ENCODE data around the gene MED29. TPM values are rescaled to one million over a fixed set of nuclear protein-coding genes. Genes with fewer than 3 reads are reported as not detected.

Gene MED29
- total and polyA plus RNA-seq, 8 donors: 6.4 to 91.0 (median 21.3) TPM

DNA sequence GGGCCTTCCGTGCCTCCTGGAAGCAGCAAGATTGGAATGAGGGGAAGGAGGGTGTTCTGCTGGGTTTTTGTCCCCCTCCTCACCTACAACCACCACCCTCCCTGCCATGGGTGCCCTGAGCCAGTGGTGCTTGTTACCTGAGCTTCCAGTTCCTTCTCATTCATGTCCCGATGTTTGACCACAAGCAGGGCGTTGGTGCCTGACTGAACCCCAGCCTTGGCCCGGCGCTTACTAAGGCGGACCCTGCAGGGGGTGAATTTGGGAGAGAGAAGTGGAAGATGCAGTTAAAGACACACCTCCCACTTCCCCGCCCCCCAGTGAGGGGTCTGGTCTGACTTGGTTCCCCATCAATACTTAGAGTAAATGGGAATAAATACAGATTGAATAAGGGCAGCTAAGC is 4.6 kb upstream of the MED29 start:
- Histone ChIP-seq H3K36me3 (peaks cover 65 to 82% (median 82%) of the 10 kb centered on the region in 4 donors), H3K4me3 (no peak overlapping the region), H3K27me3 (no peaks in the 10 kb centered on the region), H3K27ac (no peak overlapping the region), H3K4me1 (peaks cover 10 to 26% (median 22%) of the 10 kb centered on the region in 4 donors), H3K9me3 (no peaks in the 10 kb centered on the region)
- TF ChIP-seq EP300 (IDR thresholded peaks at IDR 0.05) (no peak), POLR2A (IDR thresholded peaks at IDR 0.05) (no peak), POLR2AphosphoS5 (IDR thresholded peaks at IDR 0.05) (no peak)
- TF ChIP-seq, protein P1, sequence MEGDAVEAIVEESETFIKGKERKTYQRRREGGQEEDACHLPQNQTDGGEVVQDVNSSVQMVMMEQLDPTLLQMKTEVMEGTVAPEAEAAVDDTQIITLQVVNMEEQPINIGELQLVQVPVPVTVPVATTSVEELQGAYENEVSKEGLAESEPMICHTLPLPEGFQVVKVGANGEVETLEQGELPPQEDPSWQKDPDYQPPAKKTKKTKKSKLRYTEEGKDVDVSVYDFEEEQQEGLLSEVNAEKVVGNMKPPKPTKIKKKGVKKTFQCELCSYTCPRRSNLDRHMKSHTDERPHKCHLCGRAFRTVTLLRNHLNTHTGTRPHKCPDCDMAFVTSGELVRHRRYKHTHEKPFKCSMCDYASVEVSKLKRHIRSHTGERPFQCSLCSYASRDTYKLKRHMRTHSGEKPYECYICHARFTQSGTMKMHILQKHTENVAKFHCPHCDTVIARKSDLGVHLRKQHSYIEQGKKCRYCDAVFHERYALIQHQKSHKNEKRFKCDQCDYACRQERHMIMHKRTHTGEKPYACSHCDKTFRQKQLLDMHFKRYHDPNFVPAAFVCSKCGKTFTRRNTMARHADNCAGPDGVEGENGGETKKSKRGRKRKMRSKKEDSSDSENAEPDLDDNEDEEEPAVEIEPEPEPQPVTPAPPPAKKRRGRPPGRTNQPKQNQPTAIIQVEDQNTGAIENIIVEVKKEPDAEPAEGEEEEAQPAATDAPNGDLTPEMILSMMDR (IDR thresholded peaks at IDR 0.05): no peak
- intact Hi-C loops (cut with DNase I; ENCODE audit: low total_unique reads): no loop called here
- WGBS, 5 donors: 83 to 86% (median 85%) methylated on average over 7 of the region's 7 CpGs
- no peak for DNase-seq

DNA sequence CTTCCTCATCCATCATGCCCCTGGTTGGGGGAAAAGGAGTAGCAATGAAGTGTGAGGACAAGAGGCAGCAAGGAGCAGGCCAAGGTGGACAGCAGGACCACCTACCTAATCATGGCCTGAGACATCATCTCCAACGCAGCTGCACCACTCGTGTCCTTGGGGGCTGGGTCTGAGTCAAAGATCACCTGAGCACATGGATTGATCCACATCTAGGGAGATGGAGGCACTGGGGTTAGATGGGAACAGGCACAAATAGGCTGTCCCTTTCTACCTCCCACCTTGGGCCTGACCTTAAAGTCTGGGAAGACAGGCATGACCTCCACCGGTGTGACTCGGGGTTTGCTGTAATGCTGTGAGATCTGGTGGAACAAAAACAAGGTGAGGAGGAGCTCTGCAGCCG is 2.5 kb upstream of the MED29 start:
- H3K4me1 ChIP-seq: peaks cover 16 to 45% (median 36%) of the 10 kb centered on the region in 4 donors
- WGBS, 5 donors: 70 to 88% (median 83%) methylated on average over 5 of the region's 5 CpGs
- intact Hi-C loops (cut with DNase I; ENCODE audit: low total_unique reads): no loop called here
- no peaks in the 10 kb centered on the region for H3K9me3 ChIP-seq
- TF ChIP-seq EP300 (IDR thresholded peaks at IDR 0.05) (no peak), POLR2A (IDR thresholded peaks at IDR 0.05) (no peak), POLR2AphosphoS5 (IDR thresholded peaks at IDR 0.05) (no peak)
- TF ChIP-seq, protein P1 (IDR thresholded peaks at IDR 0.05): no peak
- no peak for DNase-seq
- no peaks in the 10 kb centered on the region for H3K27me3 ChIP-seq
- H3K4me3 ChIP-seq: no peak overlapping the region
- peak overlapping the region in 2 of 5 donors; percentile 20 to 100 for H3K27ac ChIP-seq
- H3K36me3 ChIP-seq: peaks cover 51 to 68% (median 66%) of the 10 kb centered on the region in 4 donors

DNA sequence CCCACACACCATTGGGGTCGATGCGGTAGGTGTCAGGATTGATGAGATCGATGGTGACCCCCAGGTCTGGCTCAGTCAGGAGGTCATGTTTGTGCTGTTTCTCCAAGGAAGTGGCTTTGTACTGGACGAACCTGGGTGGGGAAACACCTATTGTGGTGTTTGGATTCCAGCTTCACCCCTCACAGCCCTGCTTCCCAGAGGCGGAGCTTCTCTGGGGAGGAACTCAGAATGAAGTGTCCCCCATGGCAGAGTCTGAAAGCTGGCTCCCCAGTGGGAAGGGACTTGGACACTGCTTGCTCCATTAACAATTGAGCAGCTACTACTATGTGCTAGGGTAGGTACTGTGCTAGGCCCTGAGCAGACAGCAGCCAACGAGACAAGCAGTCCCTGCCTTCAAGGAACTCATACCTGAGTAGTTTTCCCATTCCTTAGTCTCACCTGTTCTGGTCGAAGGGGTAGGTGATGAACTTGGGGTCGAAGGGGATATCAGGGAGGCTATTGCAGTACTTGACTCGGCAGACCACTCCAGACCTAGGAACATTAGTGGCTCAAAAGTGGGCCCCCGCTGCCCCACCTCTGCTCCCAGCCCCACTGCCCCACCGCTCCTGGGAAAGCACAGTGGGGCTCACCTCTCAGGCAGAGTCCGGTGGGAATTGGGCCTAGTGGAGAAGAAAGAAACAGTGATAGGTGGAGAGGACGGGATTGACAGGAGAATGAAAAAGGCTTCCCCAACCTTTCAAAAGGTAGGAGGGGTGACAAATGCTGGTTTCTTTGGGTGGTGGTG is 1.4 kb upstream of the MED29 start:
- peaks cover 16 to 52% (median 36%) of the 10 kb centered on the region in 4 donors for H3K4me1 ChIP-seq
- TF ChIP-seq POLR2A (IDR thresholded peaks at IDR 0.05) (no peak), POLR2AphosphoS5 (IDR thresholded peaks at IDR 0.05) (no peak), EP300 (IDR thresholded peaks at IDR 0.05) (no peak)
- TF ChIP-seq, protein P1 (IDR thresholded peaks at IDR 0.05): no peak
- H3K9me3 ChIP-seq: no peaks in the 10 kb centered on the region
- H3K36me3 ChIP-seq: peaks cover 55 to 68% (median 66%) of the 10 kb centered on the region in 4 donors
- H3K4me3 ChIP-seq: peak overlapping the region; percentile 88 to 97 (median 94)
- 44 to 57% (median 47%) methylated on average over 11 to 13 of the region's 13 CpGs for WGBS, 5 donors
- intact Hi-C loops (cut with DNase I; ENCODE audit: low total_unique reads): no loop called here
- no peaks in the 10 kb centered on the region for H3K27me3 ChIP-seq
- peak overlapping the region; percentile 98 to 100 (median 99) for H3K27ac ChIP-seq
- no peak for DNase-seq

DNA sequence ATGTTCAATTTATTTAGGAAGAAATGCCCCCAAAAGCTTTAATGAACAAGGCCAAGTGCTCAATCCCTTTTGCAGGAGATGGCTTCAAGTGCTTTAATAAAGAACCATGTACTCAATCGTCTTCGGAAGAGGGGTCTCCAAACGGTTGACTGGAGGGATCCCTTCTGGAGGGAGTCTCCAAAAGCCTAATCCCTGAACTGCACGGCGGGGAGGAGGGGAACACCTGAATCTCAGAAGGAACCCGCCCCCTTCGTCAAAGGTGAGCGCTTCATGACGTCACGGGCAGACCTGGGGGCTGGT is 777 bp upstream of the MED29 start:
- H3K9me3 ChIP-seq: no peaks in the 10 kb centered on the region
- peak overlapping the region; percentile 98 to 100 (median 99) for H3K27ac ChIP-seq
- intact Hi-C loops (cut with DNase I; ENCODE audit: low total_unique reads): no loop called here
- peaks cover 53 to 68% (median 66%) of the 10 kb centered on the region in 4 donors for H3K36me3 ChIP-seq
- no peaks in the 10 kb centered on the region for H3K27me3 ChIP-seq
- H3K4me3 ChIP-seq: peak overlapping the region; percentile 88 to 97 (median 94)
- peaks cover 16 to 52% (median 36%) of the 10 kb centered on the region in 4 donors for H3K4me1 ChIP-seq
- TF ChIP-seq, protein P1 (IDR thresholded peaks at IDR 0.05): no peak
- TF ChIP-seq POLR2AphosphoS5 (IDR thresholded peaks at IDR 0.05) (no peak), POLR2A (IDR thresholded peaks at IDR 0.05) (no peak), EP300 (IDR thresholded peaks at IDR 0.05) (no peak)
- DNase-seq: peak in 1 of 2 donors; percentile 75
- WGBS, 5 donors: 0 to 5% (median 1%) methylated on average over 10 of the region's 10 CpGs

Measured in stomach (tissue), 9 donors.